Upper lobe of left lung (tissue), 6 donors: ENCODE data around the gene TNS1. TPM values are rescaled to one million over a fixed set of nuclear protein-coding genes. Genes with fewer than 3 reads are reported as not detected.

Source experiments
- ATAC-seq, 2 donors: fragments of 200-7000 bp; cut with Tn5 transposase; one replicate each; pipeline ENCODE4 v1.9.1; 2022; ENCODE audit warnings: mild to moderate bottlenecking in 2 of 2, moderate library complexity in 2 of 2; ENCODE audit not compliant: low FRiP score in 2 of 2
- DNase-seq, 2 donors: peaks; one replicate each; pipeline ENCODE4 v3.0.0-alpha.2; 2019 to 2020
- H3K27ac ChIP-seq, 4 donors: fragments of 200-600 bp; sonication (generic); one replicate each; pipeline ENCODE4 v1.5.1; 2016 to 2019
- H3K27me3 ChIP-seq, 4 donors: fragments of 200-600 bp; sonication (generic); one replicate each; pipeline ENCODE4 v1.5.1; 2017 to 2019
- H3K36me3 ChIP-seq, 4 donors: fragments of 200-600 bp; sonication (generic); one replicate each; pipeline ENCODE4 v1.5.1; 2016 to 2019
- H3K4me1 ChIP-seq, 4 donors: fragments of 200-600 bp; sonication (generic); one replicate each; pipeline ENCODE4 v1.5.1; 2018 to 2019
- H3K4me3 ChIP-seq, 4 donors: fragments of 200-600 bp; sonication (generic); one replicate each; pipeline ENCODE4 v1.5.1; 2017 to 2019; ENCODE audit warnings: mild to moderate bottlenecking in 2 of 4, moderate library complexity in 1 of 4
- H3K9me3 ChIP-seq, 4 donors: fragments of 200-600 bp; sonication (generic); one replicate each; pipeline ENCODE4 v1.5.1; 2018 to 2019
- CTCF ChIP-seq, 6 experiments: fragments of 450-650 bp in 4 of 6; fragments of 200-600 bp in 2 of 6; sonication (generic) in 2 of 6; IDR thresholded peaks; one replicate each; pipeline ENCODE4 v1.5.1; 2016 to 2019; ENCODE audit warnings: antibody characterized with exemption in 6 of 6
- EP300 ChIP-seq, 4 donors: sonication (generic); formaldehyde crosslinking; IDR thresholded peaks; one replicate each; pipeline ENCODE4 v1.5.1; 2017; ENCODE audit warnings: antibody characterized with exemption in 4 of 4, control low read depth in 2 of 4
- POLR2A ChIP-seq, 4 donors: fragments of 450-650 bp; IDR thresholded peaks; one replicate each; pipeline ENCODE4 v1.5.1; 2016 to 2017; ENCODE audit warnings: antibody characterized with exemption in 4 of 4, mild to moderate bottlenecking in 2 of 4
- POLR2AphosphoS5 ChIP-seq, 2 donors: sonication (generic); formaldehyde crosslinking; IDR thresholded peaks; one replicate each; pipeline ENCODE4 v1.5.1; 2017; ENCODE audit warnings: antibody characterized with exemption in 2 of 2
- WGBS, 2 donors: methylation state at CpG; one replicate each; pipeline ENCODE4 v1.1.5; 2017 to 2018; 5-methylcytosine and 5-hydroxymethylcytosine counted together
- total RNA-seq, 6 donors: library from RNA; depleted of rRNA in 4 of 6; stranded (reverse); fragments of >200 nt in 4 of 6; gene quantifications; one replicate each; pipeline versions ENCODE4 v1.1.0 to v1.2.1, GENCODE V29; 2016 to 2021
- donor health status: DM: no; HTN: no; CAD: no; lungs with moderate emphysema.
- donor health status: DM: no; HTN: yes; CAD: no; lungs with severe emphysema.

TNS1 gene
- total RNA-seq, 6 donors from 2014 or later = 325 to 1,095 (median 550) TPM

GRCh38 chr2:217756375-217757107 is 246.3 kb downstream of the TNS1 start:
- H3K4me1 ChIP-seq = peaks cover 4 to 7% (median 6%) of the 10 kb centered on the region in 4 donors
- H3K27me3 ChIP-seq = no peaks in the 10 kb centered on the region
- 23 to 47% methylated on average over 14 to 34 of the region's 34 CpGs for WGBS, 2 donors
- H3K9me3 ChIP-seq = peaks cover 0 to 2% (median under 1%) of the 10 kb centered on the region in 4 donors
- no peak overlapping the region for H3K27ac ChIP-seq
- DNase-seq (peak; percentile 50 to 91), ATAC-seq (peak; percentile 60 to 83)
- TF ChIP-seq EP300 (IDR thresholded peaks at IDR 0.05) (no peak), CTCF (IDR thresholded peaks at IDR 0.05) (peak; percentile 68 to 80 (median 75))
- no peaks in the 10 kb centered on the region for H3K36me3 ChIP-seq
- H3K4me3 ChIP-seq = peak overlapping the region in 1 of 4 donors; percentile 10

- no peak for ATAC-seq
- H3K4me3 ChIP-seq = no peak overlapping the region
- H3K9me3 ChIP-seq = no peaks in the 10 kb centered on the region
- no peak overlapping the region for H3K27ac ChIP-seq
- no peaks in the 10 kb centered on the region for H3K36me3 ChIP-seq
- TF ChIP-seq POLR2AphosphoS5 (IDR thresholded peaks at IDR 0.05) (no peak), POLR2A (IDR thresholded peaks at IDR 0.05) (no peak), EP300 (IDR thresholded peaks at IDR 0.05) (no peak), CTCF (IDR thresholded peaks at IDR 0.05) (no peak)
- H3K4me1 ChIP-seq = peaks cover 4 to 11% (median 6%) of the 10 kb centered on the region in 4 donors
- no peak for DNase-seq
- H3K27me3 ChIP-seq = no peaks in the 10 kb centered on the region
- WGBS, 2 donors = 58 to 62% methylated on average over 5 of the region's 5 CpGs
Measured at GRCh38 chr2:217755027-217755745, 247.6 kb downstream of the TNS1 start.

- TF ChIP-seq CTCF (IDR thresholded peaks at IDR 0.05) (no peak), POLR2A (IDR thresholded peaks at IDR 0.05) (no peak), POLR2AphosphoS5 (IDR thresholded peaks at IDR 0.05) (no peak), EP300 (IDR thresholded peaks at IDR 0.05) (no peak)
- no peak overlapping the region for H3K27ac ChIP-seq
- H3K9me3 ChIP-seq = no peaks in the 10 kb centered on the region
- ATAC-seq (no peak), DNase-seq (no peak)
- no peak overlapping the region for H3K4me3 ChIP-seq
- H3K36me3 ChIP-seq = no peaks in the 10 kb centered on the region
- H3K27me3 ChIP-seq = no peaks in the 10 kb centered on the region
- 65 to 80% methylated on average over 6 to 9 of the region's 9 CpGs for WGBS, 2 donors
- H3K4me1 ChIP-seq = peaks cover 4 to 11% (median 6%) of the 10 kb centered on the region in 4 donors
Measured at GRCh38 chr2:217753460-217754200, 249.2 kb downstream of the TNS1 start.

GRCh38 chr2:217752714-217753459 is 249.9 kb downstream of the TNS1 start:
- Histone ChIP-seq H3K36me3 (no peaks in the 10 kb centered on the region), H3K27ac (no peak overlapping the region), H3K4me1 (peaks cover 4 to 11% (median 6%) of the 10 kb centered on the region in 4 donors), H3K9me3 (no peaks in the 10 kb centered on the region), H3K27me3 (no peaks in the 10 kb centered on the region), H3K4me3 (no peak overlapping the region)
- 84 to 92% methylated on average over 2 to 10 of the region's 10 CpGs for WGBS, 2 donors
- TF ChIP-seq EP300 (IDR thresholded peaks at IDR 0.05) (no peak), POLR2AphosphoS5 (IDR thresholded peaks at IDR 0.05) (no peak), POLR2A (IDR thresholded peaks at IDR 0.05) (no peak), CTCF (IDR thresholded peaks at IDR 0.05) (no peak)
- DNase-seq (no peak), ATAC-seq (no peak)
